ENCODE measurements around the gene CEPT1. TPM values are rescaled to one million over a fixed set of nuclear protein-coding genes. Genes with fewer than 3 reads are reported as not detected.

CEPT1 gene
- total and polyA plus RNA-seq, 2 experiments from 2014 or later, result 22.3 to 51.7 TPM

- Histone ChIP-seq H3K9me2 (replicated peaks; ENCODE audit: insufficient read depth) (no peaks in the 10 kb centered on the region), H3K36me3 (replicated peaks; ENCODE audit: insufficient read depth, low read depth) (no peaks in the 10 kb centered on the region), H3K4me3 (no peak overlapping the region), H3K79me2 (peaks cover 97% of the 10 kb centered on the region), H3K27me3 (no peaks in the 10 kb centered on the region), H4K20me1 (ENCODE audit: insufficient read depth, poor library complexity, severe bottlenecking) (peaks cover 6% of the 10 kb centered on the region), H3K9me3 (ENCODE audit: low read depth) (no peaks in the 10 kb centered on the region), H2AFZ (no peak overlapping the region), H3K4me2 (no peak overlapping the region), H3K4me1 (ENCODE audit: insufficient read depth) (peaks cover 15% of the 10 kb centered on the region), H3K27ac (no peak overlapping the region)
- no peak for DNase-seq (ENCODE audit: low spot score)
- TF ChIP-seq EZH2phosphoT487 (IDR thresholded peaks at IDR 0.05; ENCODE audit: low read depth, severe bottlenecking, unreplicated experiment) (no peak), CTCF (IDR thresholded peaks at IDR 0.05; ENCODE audit: poor library complexity) (no peak), EZH2 (IDR thresholded peaks at IDR 0.05; ENCODE audit: borderline replicate concordance) (no peak)
Observed at GRCh38 chr1:111145963-111146768, 6.1 kb downstream of the CEPT1 start.

GRCh38 chr1:111147948-111148347 is 7.9 kb downstream of the CEPT1 start:
- Histone ChIP-seq H3K9me3 (ENCODE audit: low read depth) (no peaks in the 10 kb centered on the region), H3K9me2 (replicated peaks; ENCODE audit: insufficient read depth) (no peaks in the 10 kb centered on the region), H3K27me3 (no peaks in the 10 kb centered on the region), H3K27ac (no peak overlapping the region), H3K4me2 (no peak overlapping the region), H4K20me1 (ENCODE audit: insufficient read depth, poor library complexity, severe bottlenecking) (peaks cover 6% of the 10 kb centered on the region), H3K79me2 (peaks cover 96% of the 10 kb centered on the region), H2AFZ (no peak overlapping the region), H3K36me3 (replicated peaks; ENCODE audit: insufficient read depth, low read depth) (peaks cover under 1% of the 10 kb centered on the region), H3K4me1 (ENCODE audit: insufficient read depth) (peaks cover 2% of the 10 kb centered on the region), H3K4me3 (no peak overlapping the region)
- no peak for TF ChIP-seq EZH2phosphoT487 (IDR thresholded peaks at IDR 0.05; ENCODE audit: low read depth, severe bottlenecking, unreplicated experiment)
- TF ChIP-seq EZH2 (IDR thresholded peaks at IDR 0.05; ENCODE audit: borderline replicate concordance), result no peak
- no peak for TF ChIP-seq CTCF (IDR thresholded peaks at IDR 0.05; ENCODE audit: poor library complexity)
- 71% methylated on average over 3 of the region's 3 CpGs for WGBS (ENCODE audit: low lambda C conversion rate, missing lambda C conversion rate)
- no peak for DNase-seq (ENCODE audit: low spot score)

- no peak overlapping the region for H3K4me2 ChIP-seq
- no peaks in the 10 kb centered on the region for H3K9me2 ChIP-seq (replicated peaks; ENCODE audit: insufficient read depth)
- H2AFZ ChIP-seq, result no peak overlapping the region
- H3K4me3 ChIP-seq, result no peak overlapping the region
- peaks cover 5% of the 10 kb centered on the region for H3K36me3 ChIP-seq (replicated peaks; ENCODE audit: insufficient read depth, low read depth)
- H3K4me1 ChIP-seq (ENCODE audit: insufficient read depth), result no peaks in the 10 kb centered on the region
- no peaks in the 10 kb centered on the region for H3K27me3 ChIP-seq
- TF ChIP-seq CTCF (IDR thresholded peaks at IDR 0.05; ENCODE audit: poor library complexity), result no peak
- no peak for TF ChIP-seq EZH2phosphoT487 (IDR thresholded peaks at IDR 0.05; ENCODE audit: low read depth, severe bottlenecking, unreplicated experiment)
- no peak for TF ChIP-seq EZH2 (IDR thresholded peaks at IDR 0.05; ENCODE audit: borderline replicate concordance)
- no peaks in the 10 kb centered on the region for H3K9me3 ChIP-seq (ENCODE audit: low read depth)
- peaks cover 96% of the 10 kb centered on the region for H3K79me2 ChIP-seq
- DNase-seq (ENCODE audit: low spot score), result no peak
- WGBS (ENCODE audit: low lambda C conversion rate, missing lambda C conversion rate), result 91% methylated on average over 2 of the region's 2 CpGs
- H3K27ac ChIP-seq, result no peak overlapping the region
- peaks cover 6% of the 10 kb centered on the region for H4K20me1 ChIP-seq (ENCODE audit: insufficient read depth, poor library complexity, severe bottlenecking)
Observed at GRCh38 chr1:111148376-111148881, 8.4 kb downstream of the CEPT1 start.

All from hepatocyte (in vitro differentiated cells).